ENCODE measurements around the gene FHIT.

The FHIT gene

DNA sequence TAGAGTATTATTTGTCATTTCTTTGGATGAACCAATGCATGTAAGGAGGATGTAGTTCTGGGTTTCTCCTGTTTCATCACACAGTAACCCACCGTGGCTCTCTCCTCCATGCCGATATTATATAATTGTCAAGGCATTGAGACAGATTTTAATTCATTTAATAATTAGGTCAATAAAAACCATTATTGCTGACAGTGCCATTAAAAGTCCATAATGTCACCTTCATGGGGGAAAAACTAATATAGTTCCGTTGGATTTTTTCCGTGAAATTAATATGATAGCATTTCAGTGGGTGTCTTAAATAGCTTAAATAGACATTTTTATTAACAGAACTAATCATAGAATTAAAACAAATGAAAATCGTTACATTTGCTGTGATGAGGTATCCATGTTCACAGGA, 1453.7 kb downstream of the FHIT start:
- no peaks in the 10 kb centered on the region for H3K27me3 ChIP-seq (ENCODE audit: control insufficient read depth, low read length)
- H3K36me3 ChIP-seq (ENCODE audit: control insufficient read depth, low read length) = no peaks in the 10 kb centered on the region
- no peaks in the 10 kb centered on the region for H3K9me3 ChIP-seq (ENCODE audit: control insufficient read depth, insufficient read depth, low read length)

GRCh38 chr3:59796456-59796855, 1454.8 kb downstream of the FHIT start:
- no peaks in the 10 kb centered on the region for H3K9me3 ChIP-seq (ENCODE audit: control insufficient read depth, insufficient read depth, low read length)
- no peak for TF ChIP-seq CTCF (IDR thresholded peaks at IDR 0.05; ENCODE audit: low read depth, low read length, poor library complexity, severe bottlenecking)
- no peak for TF ChIP-seq EZH2phosphoT487 (IDR thresholded peaks at IDR 0.05; ENCODE audit: borderline replicate concordance, low read length)
- no peaks in the 10 kb centered on the region for H3K27me3 ChIP-seq (ENCODE audit: control insufficient read depth, low read length)
- no peaks in the 10 kb centered on the region for H3K9me2 ChIP-seq (replicated peaks; ENCODE audit: control insufficient read depth, low read length)
- no peaks in the 10 kb centered on the region for H4K20me1 ChIP-seq (ENCODE audit: control insufficient read depth, insufficient read depth, low read depth, low read length)
- H3K79me2 ChIP-seq (ENCODE audit: control insufficient read depth, low read length) = no peaks in the 10 kb centered on the region
- H3K4me3 ChIP-seq (ENCODE audit: low read length) = no peak overlapping the region
- H3K4me2 ChIP-seq (ENCODE audit: low read length) = no peak overlapping the region
- no peaks in the 10 kb centered on the region for H3K36me3 ChIP-seq (ENCODE audit: control insufficient read depth, low read length)
- no peaks in the 10 kb centered on the region for H3K4me1 ChIP-seq (ENCODE audit: control insufficient read depth, low read length)
- H3K27ac ChIP-seq (ENCODE audit: low read depth, low read length) = no peak overlapping the region
- H3F3A ChIP-seq (ENCODE audit: control insufficient read depth, insufficient read depth) = no peaks in the 10 kb centered on the region

More for the DNA sequence above, 1453.7 kb downstream of the FHIT start:
- no peak overlapping the region for H3K27ac ChIP-seq (ENCODE audit: low read depth, low read length)
- H3K4me2 ChIP-seq (ENCODE audit: low read length) = no peak overlapping the region
- TF ChIP-seq EZH2phosphoT487 (IDR thresholded peaks at IDR 0.05; ENCODE audit: borderline replicate concordance, low read length) = no peak
- TF ChIP-seq CTCF (IDR thresholded peaks at IDR 0.05; ENCODE audit: low read depth, low read length, poor library complexity, severe bottlenecking) = no peak
- no peaks in the 10 kb centered on the region for H3F3A ChIP-seq (ENCODE audit: control insufficient read depth, insufficient read depth)
- no peak overlapping the region for H3K4me3 ChIP-seq (ENCODE audit: low read length)
- H3K79me2 ChIP-seq (ENCODE audit: control insufficient read depth, low read length) = no peaks in the 10 kb centered on the region
- no peaks in the 10 kb centered on the region for H3K4me1 ChIP-seq (ENCODE audit: control insufficient read depth, low read length)
- H4K20me1 ChIP-seq (ENCODE audit: control insufficient read depth, insufficient read depth, low read depth, low read length) = no peaks in the 10 kb centered on the region
- no peaks in the 10 kb centered on the region for H3K9me2 ChIP-seq (replicated peaks; ENCODE audit: control insufficient read depth, low read length)

GRCh38 chr3:59795756-59796155, 1455.5 kb downstream of the FHIT start:
- H3F3A ChIP-seq (ENCODE audit: control insufficient read depth, insufficient read depth) = no peaks in the 10 kb centered on the region
- H3K9me2 ChIP-seq (replicated peaks; ENCODE audit: control insufficient read depth, low read length) = no peaks in the 10 kb centered on the region
- no peaks in the 10 kb centered on the region for H3K79me2 ChIP-seq (ENCODE audit: control insufficient read depth, low read length)
- no peaks in the 10 kb centered on the region for H4K20me1 ChIP-seq (ENCODE audit: control insufficient read depth, insufficient read depth, low read depth, low read length)
- no peaks in the 10 kb centered on the region for H3K9me3 ChIP-seq (ENCODE audit: control insufficient read depth, insufficient read depth, low read length)
- H3K36me3 ChIP-seq (ENCODE audit: control insufficient read depth, low read length) = no peaks in the 10 kb centered on the region
- no peaks in the 10 kb centered on the region for H3K4me1 ChIP-seq (ENCODE audit: control insufficient read depth, low read length)
- H3K4me3 ChIP-seq (ENCODE audit: low read length) = no peak overlapping the region
- H3K4me2 ChIP-seq (ENCODE audit: low read length) = no peak overlapping the region
- no peak overlapping the region for H3K27ac ChIP-seq (ENCODE audit: low read depth, low read length)
- H3K27me3 ChIP-seq (ENCODE audit: control insufficient read depth, low read length) = no peaks in the 10 kb centered on the region
- TF ChIP-seq EZH2phosphoT487 (IDR thresholded peaks at IDR 0.05; ENCODE audit: borderline replicate concordance, low read length) (no peak), CTCF (IDR thresholded peaks at IDR 0.05; ENCODE audit: low read depth, low read length, poor library complexity, severe bottlenecking) (no peak)

GRCh38 chr3:59793976-59794375, 1457.3 kb downstream of the FHIT start:
- H3K27ac ChIP-seq (ENCODE audit: low read depth, low read length) = no peak overlapping the region
- H4K20me1 ChIP-seq (ENCODE audit: control insufficient read depth, insufficient read depth, low read depth, low read length) = no peaks in the 10 kb centered on the region
- no peaks in the 10 kb centered on the region for H3F3A ChIP-seq (ENCODE audit: control insufficient read depth, insufficient read depth)
- no peaks in the 10 kb centered on the region for H3K27me3 ChIP-seq (ENCODE audit: control insufficient read depth, low read length)
- H3K4me3 ChIP-seq (ENCODE audit: low read length) = no peak overlapping the region
- no peaks in the 10 kb centered on the region for H3K9me2 ChIP-seq (replicated peaks; ENCODE audit: control insufficient read depth, low read length)
- H3K36me3 ChIP-seq (ENCODE audit: control insufficient read depth, low read length) = no peaks in the 10 kb centered on the region
- H3K9me3 ChIP-seq (ENCODE audit: control insufficient read depth, insufficient read depth, low read length) = no peaks in the 10 kb centered on the region
- H3K4me2 ChIP-seq (ENCODE audit: low read length) = no peak overlapping the region
- TF ChIP-seq CTCF (IDR thresholded peaks at IDR 0.05; ENCODE audit: low read depth, low read length, poor library complexity, severe bottlenecking) (no peak), EZH2phosphoT487 (IDR thresholded peaks at IDR 0.05; ENCODE audit: borderline replicate concordance, low read length) (no peak)
- H3K4me1 ChIP-seq (ENCODE audit: control insufficient read depth, low read length) = no peaks in the 10 kb centered on the region
- no peaks in the 10 kb centered on the region for H3K79me2 ChIP-seq (ENCODE audit: control insufficient read depth, low read length)
